Peyer's patch (tissue), 4 donors: Measurements from ENCODE around the gene TANGO2. TPM values are rescaled to one million over a fixed set of nuclear protein-coding genes. Genes with fewer than 3 reads are reported as not detected.

Experiments
- DNase-seq, 3 donors: peaks; one replicate each; pipeline ENCODE4 v3.0.0-alpha.2; 2017 to 2019
- H3K27ac ChIP-seq, 4 donors: fragments of 200-600 bp; sonication (generic); one replicate each; pipeline ENCODE4 v1.5.1; 2016 to 2019
- H3K27me3 ChIP-seq, 2 donors: fragments of 200-600 bp; sonication (generic); one replicate each; pipeline ENCODE4 v1.5.1; 2019
- H3K36me3 ChIP-seq, 3 donors: fragments of 200-600 bp; sonication (generic); one replicate each; pipeline ENCODE4 v1.5.1; 2016 to 2019
- H3K4me1 ChIP-seq, 4 donors: fragments of 200-600 bp; sonication (generic); one replicate each; pipeline ENCODE4 v1.5.1; 2016 to 2019
- H3K4me3 ChIP-seq, 4 donors: fragments of 200-600 bp; sonication (generic); 1 replicate in 3 of 4; 2 replicates in 1 of 4; pipeline ENCODE4 v1.5.1; 2016 to 2019; ENCODE audit warnings: mild to moderate bottlenecking in 1 of 4
- H3K9me3 ChIP-seq, 4 donors: fragments of 200-600 bp; sonication (generic); one replicate each; pipeline ENCODE4 v1.5.1; 2016 to 2019; ENCODE audit warnings: mild to moderate bottlenecking in 1 of 4
- POLR2A ChIP-seq, 2 donors: fragments of 450-650 bp; IDR thresholded peaks; one replicate each; pipeline ENCODE4 v1.5.1; 2017; ENCODE audit warnings: antibody characterized with exemption in 2 of 2, mild to moderate bottlenecking in 2 of 2, moderate library complexity in 2 of 2
- total RNA-seq, 4 donors: library from RNA; depleted of rRNA; stranded (reverse); fragments of >200 nt; gene quantifications; one replicate each; pipeline ENCODE4 v1.1.0, GENCODE V29; 2016
- TF ChIP-seq, protein P1 (sequence below), 6 experiments: fragments of 450-650 bp in 4 of 6; fragments of 200-600 bp in 2 of 6; sonication (generic) in 1 of 6; IDR thresholded peaks; one replicate each; pipeline ENCODE4 v1.5.1; 2017 to 2019; ENCODE audit warnings: antibody characterized with exemption in 6 of 6, mild to moderate bottlenecking in 3 of 6, moderate library complexity in 1 of 6

TANGO2 gene
- total RNA-seq, 4 donors from 2014 or later: 27.2 to 45.4 (median 41.0) TPM

DNA sequence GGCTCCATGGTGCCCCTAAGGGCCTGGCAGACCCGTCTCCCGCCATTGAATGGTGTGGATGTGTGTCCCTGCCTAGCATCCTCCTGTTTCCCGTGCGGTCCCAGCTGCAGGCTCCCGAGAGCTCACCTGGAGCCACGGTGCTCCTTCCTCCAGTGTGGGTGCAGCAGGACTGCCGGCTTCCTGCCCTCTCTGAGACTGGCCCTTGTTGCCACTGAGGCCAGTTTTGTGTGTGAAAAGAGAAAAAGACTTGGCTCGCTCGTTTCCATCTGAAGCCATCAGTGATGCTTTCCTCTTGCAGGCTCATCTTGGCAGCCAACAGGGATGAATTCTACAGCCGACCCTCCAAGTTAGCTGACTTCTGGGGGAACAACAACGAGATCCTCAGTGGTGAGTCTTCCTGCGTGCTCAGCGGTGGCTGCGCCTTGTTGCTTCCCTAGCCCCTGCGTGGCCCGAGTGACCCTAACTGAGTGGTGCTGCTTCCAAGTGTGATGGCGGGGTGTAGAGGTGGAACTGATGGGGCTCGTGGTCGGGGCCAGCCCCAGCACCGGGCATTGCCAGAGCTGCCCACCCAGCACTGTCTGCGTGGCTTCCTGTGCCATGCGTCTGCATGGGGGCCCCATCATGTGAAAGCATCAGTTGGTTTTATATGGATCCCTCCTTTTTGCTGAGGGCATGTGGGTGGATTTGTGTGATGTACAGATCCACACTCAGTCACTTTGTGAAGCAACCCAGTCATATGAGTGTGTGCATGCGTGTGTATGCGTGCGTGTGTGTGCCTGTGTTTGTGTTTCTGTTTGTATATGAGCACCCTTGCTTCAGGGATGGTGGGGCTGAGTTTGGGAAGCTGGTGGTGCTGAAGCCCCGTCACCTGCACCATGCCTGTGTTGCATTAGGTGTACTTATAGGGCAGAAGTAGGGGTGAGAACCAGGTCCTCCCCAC lies 22.4 kb downstream of the TANGO2 start:
- no peak for DNase-seq
- no peaks in the 10 kb centered on the region for H3K4me1 ChIP-seq
- no peaks in the 10 kb centered on the region for H3K27me3 ChIP-seq
- TF ChIP-seq POLR2A (IDR thresholded peaks at IDR 0.05): no peak
- TF ChIP-seq, protein P1, sequence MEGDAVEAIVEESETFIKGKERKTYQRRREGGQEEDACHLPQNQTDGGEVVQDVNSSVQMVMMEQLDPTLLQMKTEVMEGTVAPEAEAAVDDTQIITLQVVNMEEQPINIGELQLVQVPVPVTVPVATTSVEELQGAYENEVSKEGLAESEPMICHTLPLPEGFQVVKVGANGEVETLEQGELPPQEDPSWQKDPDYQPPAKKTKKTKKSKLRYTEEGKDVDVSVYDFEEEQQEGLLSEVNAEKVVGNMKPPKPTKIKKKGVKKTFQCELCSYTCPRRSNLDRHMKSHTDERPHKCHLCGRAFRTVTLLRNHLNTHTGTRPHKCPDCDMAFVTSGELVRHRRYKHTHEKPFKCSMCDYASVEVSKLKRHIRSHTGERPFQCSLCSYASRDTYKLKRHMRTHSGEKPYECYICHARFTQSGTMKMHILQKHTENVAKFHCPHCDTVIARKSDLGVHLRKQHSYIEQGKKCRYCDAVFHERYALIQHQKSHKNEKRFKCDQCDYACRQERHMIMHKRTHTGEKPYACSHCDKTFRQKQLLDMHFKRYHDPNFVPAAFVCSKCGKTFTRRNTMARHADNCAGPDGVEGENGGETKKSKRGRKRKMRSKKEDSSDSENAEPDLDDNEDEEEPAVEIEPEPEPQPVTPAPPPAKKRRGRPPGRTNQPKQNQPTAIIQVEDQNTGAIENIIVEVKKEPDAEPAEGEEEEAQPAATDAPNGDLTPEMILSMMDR (IDR thresholded peaks at IDR 0.05): no peak
- no peak overlapping the region for H3K27ac ChIP-seq
- H3K9me3 ChIP-seq: no peaks in the 10 kb centered on the region
- H3K36me3 ChIP-seq: peaks cover 0 to 43% (median 0%) of the 10 kb centered on the region in 3 donors
- H3K4me3 ChIP-seq: no peak overlapping the region

DNA sequence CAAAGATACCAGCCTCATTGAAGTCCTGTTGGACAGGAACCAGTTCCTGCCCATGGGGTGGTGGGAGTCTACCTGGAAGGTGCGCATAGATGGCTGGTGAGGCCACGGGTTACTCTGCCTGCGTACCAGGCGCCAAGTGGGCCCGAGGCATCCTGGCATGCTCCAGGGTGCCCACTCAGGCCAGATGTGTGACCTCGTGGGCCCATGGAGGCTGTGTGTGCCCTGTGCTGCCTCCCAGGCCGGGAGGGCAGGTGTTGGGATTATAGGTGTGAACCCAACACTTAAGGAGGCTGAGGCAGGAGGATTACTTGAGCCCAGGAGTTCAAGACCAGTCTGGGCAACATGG lies 23.1 kb downstream of the TANGO2 start:
- H3K27ac ChIP-seq: no peak overlapping the region
- H3K36me3 ChIP-seq: peaks cover 0 to 41% (median 0%) of the 10 kb centered on the region in 3 donors
- H3K27me3 ChIP-seq: no peaks in the 10 kb centered on the region
- no peak overlapping the region for H3K4me3 ChIP-seq
- H3K4me1 ChIP-seq: no peaks in the 10 kb centered on the region
- no peaks in the 10 kb centered on the region for H3K9me3 ChIP-seq
- no peak for TF ChIP-seq POLR2A (IDR thresholded peaks at IDR 0.05)
- TF ChIP-seq, protein P1 (IDR thresholded peaks at IDR 0.05): no peak
- DNase-seq: no peak

DNA sequence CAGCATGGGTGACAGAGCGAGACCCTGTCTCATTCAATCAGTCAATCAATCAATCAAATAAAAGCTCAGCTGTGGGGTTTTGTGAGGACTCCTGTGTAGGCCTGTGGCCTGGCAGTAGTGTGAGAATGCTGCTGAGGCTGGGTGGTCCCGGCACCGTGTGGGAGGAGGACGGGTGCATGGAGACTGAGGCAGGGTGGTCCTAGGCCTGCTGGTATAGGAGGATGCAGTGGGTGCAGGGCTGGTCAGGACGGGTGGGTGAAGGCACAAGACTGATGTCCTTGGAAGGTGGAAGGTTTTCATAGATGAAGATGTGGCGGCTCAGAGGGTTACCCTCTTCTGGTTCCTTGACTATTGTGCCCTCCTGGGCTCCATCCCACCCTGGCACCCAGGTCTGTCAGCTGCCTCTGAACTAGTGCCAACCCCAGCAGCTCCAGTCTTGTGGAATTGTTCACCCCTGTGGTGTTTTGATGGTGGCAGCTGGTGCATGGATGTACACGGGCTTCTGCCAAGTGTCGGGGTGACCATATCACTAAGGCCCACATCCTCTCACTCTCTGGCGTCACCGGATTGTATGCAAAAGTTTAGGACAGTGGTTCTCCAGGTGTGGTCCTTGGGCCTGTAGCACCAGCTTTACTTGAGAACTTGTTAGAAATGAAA lies 23.7 kb downstream of the TANGO2 start:
- no peak for DNase-seq
- peaks cover 0 to 41% (median 0%) of the 10 kb centered on the region in 3 donors for H3K36me3 ChIP-seq
- TF ChIP-seq, protein P1 (IDR thresholded peaks at IDR 0.05): no peak
- no peak for TF ChIP-seq POLR2A (IDR thresholded peaks at IDR 0.05)
- H3K9me3 ChIP-seq: no peaks in the 10 kb centered on the region
- H3K4me3 ChIP-seq: no peak overlapping the region
- H3K27ac ChIP-seq: no peak overlapping the region
- no peaks in the 10 kb centered on the region for H3K27me3 ChIP-seq
- H3K4me1 ChIP-seq: no peaks in the 10 kb centered on the region

DNA sequence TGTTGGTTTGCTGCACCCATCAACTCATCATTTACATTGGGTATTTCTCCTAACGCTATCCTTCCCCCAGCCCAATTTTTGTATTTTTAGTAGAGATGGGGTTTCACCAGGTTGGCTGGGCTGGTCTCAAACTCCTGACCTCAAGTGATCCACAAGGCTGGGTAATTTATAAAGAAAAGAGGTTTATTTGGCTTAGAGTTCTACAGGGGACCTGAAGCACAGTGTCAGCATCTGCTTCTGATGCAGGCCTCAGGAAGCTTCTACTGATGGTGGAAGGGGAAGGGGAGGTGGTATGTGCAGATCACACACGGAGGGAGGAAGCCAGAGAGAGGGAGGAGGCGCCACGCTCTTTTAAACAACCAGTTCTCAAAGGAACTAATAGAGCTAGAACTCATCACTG lies 25.8 kb downstream of the TANGO2 start:
- Histone ChIP-seq H3K4me1 (no peaks in the 10 kb centered on the region), H3K4me3 (no peak overlapping the region), H3K36me3 (peaks cover 0 to 37% (median 0%) of the 10 kb centered on the region in 3 donors), H3K27me3 (no peaks in the 10 kb centered on the region), H3K9me3 (no peaks in the 10 kb centered on the region), H3K27ac (no peak overlapping the region)
- TF ChIP-seq POLR2A (IDR thresholded peaks at IDR 0.05): no peak
- TF ChIP-seq, protein P1 (IDR thresholded peaks at IDR 0.05): no peak
- no peak for DNase-seq

DNA sequence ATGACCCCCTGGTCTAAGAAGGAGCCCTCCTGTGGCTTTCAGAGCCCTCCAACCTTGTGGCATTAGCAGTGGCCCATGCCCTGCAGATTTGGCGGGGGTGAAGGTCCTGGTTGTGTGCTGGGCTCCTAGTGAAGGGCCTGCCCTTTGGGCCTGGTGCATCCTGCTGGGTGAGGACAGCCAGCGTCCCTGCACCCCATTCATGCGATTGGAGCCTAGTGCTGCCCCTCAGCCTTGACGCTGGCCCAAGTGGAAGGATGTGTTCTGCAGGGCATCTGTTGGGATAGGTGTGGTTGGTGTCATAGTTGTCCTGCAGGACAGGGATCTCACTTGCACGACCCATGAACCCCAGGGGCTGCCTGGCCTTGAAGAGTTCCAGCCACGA lies 31.0 kb downstream of the TANGO2 start:
- no peaks in the 10 kb centered on the region for H3K9me3 ChIP-seq
- TF ChIP-seq, protein P1 (IDR thresholded peaks at IDR 0.05): no peak
- no peak for TF ChIP-seq POLR2A (IDR thresholded peaks at IDR 0.05)
- H3K36me3 ChIP-seq: peaks cover 0 to 62% (median 0%) of the 10 kb centered on the region in 3 donors
- no peak overlapping the region for H3K4me3 ChIP-seq
- no peak overlapping the region for H3K27ac ChIP-seq
- DNase-seq: peak in 1 of 3 donors; percentile 34
- no peaks in the 10 kb centered on the region for H3K4me1 ChIP-seq
- no peaks in the 10 kb centered on the region for H3K27me3 ChIP-seq
